WI38 (cell line): ENCODE data around the gene SLC16A8.
A peak's percentile ranks its signal among the peaks of the same experiment; 100 is the strongest.

ENCODE experiments used
- H3K4me3 ChIP-seq: 2 replicates; pipeline ENCODE4 v1.5.1; 2011; ENCODE audit warnings: low read depth, mild to moderate bottlenecking, control low read depth, low read length
- TF ChIP-seq, protein P1 (sequence below): IDR thresholded peaks from 2 replicates; pipeline ENCODE4 v1.5.1; 2012; ENCODE audit warnings: low read depth, mild to moderate bottlenecking, control low read depth, low read length

Gene SLC16A8

DNA sequence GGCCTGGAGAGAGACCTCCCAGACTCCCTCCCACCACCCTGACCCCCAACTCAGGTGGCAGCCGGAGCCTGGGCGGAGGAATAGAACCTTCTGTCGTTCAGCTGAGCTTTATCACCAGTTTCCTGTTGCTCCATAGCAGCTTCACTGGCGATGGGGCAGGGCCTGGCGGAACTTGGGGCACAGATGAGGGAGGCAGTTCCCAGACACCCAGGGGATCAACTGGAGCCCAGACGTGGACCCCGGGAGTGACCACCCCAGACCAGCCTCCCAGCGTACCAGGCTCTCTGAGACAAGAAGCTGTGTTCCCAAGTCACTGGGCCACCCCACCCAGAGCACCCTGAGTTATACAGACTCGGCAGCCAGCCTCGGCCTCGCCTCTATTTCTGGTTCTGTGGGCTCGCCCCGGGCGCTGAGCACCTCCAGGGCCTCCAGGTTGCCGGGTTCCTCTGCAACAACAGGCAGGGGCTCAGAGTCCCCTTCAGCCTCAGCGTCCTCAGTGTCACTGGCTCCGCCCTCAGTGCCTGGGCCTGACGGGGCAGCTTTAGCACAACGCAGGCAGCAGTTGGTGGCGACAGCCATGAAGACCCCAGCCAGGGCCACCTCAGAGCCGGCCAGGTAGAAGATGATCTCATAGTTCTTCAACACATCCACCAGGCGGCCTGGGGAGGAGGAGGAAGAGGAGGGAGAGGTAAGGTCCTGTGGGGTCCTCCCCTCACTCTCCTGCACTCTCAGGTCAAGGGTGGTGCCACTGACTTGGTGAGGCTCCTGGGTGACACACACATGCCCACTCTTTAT is 5.7 kb downstream of the SLC16A8 start:
- TF ChIP-seq, protein P1, sequence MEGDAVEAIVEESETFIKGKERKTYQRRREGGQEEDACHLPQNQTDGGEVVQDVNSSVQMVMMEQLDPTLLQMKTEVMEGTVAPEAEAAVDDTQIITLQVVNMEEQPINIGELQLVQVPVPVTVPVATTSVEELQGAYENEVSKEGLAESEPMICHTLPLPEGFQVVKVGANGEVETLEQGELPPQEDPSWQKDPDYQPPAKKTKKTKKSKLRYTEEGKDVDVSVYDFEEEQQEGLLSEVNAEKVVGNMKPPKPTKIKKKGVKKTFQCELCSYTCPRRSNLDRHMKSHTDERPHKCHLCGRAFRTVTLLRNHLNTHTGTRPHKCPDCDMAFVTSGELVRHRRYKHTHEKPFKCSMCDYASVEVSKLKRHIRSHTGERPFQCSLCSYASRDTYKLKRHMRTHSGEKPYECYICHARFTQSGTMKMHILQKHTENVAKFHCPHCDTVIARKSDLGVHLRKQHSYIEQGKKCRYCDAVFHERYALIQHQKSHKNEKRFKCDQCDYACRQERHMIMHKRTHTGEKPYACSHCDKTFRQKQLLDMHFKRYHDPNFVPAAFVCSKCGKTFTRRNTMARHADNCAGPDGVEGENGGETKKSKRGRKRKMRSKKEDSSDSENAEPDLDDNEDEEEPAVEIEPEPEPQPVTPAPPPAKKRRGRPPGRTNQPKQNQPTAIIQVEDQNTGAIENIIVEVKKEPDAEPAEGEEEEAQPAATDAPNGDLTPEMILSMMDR, result no peak

DNA sequence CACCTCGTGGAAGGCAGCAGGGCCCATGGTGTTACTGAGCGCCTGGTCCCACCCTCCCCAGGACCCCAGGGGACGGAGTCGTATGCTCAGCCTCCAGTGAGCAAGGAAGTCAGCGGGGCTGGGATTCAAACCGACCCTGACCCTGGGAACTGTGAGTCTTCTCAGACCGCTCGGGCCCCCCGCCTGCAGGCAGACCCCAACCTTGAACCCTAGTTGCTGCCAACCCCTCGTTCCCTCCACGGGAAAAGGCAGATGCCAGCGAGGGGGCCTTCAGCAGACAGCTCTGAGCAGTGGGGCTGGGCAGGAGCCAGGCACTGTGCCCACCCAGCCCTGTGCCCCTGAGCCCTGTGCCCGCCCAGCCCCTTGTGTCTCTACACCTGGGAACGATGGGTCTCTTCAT is 6.4 kb downstream of the SLC16A8 start:
- TF ChIP-seq, protein P1, result no peak
- no peak overlapping the region for H3K4me3 ChIP-seq

More for the DNA sequence above, 5.7 kb downstream of the SLC16A8 start:
- H3K4me3 ChIP-seq, result no peak overlapping the region

DNA sequence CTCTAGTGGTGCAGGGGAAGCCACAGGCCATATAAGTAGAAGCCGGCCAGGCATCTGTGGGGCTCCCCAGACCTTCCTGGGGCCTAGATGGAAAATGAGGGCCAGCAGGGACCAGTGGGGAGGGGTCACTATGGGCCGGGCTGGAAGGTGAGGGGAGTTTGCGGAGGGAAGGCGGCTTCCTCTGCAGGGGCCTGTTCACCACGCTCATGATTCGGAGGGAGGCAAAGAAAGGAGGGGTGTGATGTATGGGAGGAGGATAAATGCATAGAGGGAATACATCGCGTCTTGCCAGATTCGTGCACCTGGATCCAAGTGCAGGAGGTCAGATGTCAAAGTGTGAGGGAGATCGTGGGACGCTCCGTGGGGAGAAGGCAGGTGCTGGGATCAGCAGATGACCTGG is 6.9 kb downstream of the SLC16A8 start:
- no peak overlapping the region for H3K4me3 ChIP-seq
- TF ChIP-seq, protein P1, result no peak

DNA sequence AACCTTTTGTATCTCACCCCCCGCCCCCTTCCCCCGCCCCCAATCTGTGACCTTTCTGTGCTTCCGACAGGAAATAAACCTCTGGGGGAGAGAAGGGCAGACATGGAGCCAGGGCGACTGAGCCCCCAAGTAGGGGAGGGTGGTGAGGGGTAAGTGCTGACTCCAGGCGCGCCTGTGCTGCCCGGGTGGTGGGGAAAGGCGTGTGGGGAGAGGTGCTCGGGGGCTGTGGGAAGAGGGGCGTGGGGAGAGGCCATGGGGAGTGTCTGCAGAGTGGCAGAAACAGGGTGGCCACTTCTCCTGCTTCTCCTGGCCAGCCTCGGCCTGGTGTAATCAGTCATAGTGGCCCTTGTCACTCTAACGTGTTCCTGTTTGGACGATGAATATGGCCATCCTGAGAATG is 8.0 kb downstream of the SLC16A8 start:
- TF ChIP-seq, protein P1, result no peak
- no peak overlapping the region for H3K4me3 ChIP-seq

DNA sequence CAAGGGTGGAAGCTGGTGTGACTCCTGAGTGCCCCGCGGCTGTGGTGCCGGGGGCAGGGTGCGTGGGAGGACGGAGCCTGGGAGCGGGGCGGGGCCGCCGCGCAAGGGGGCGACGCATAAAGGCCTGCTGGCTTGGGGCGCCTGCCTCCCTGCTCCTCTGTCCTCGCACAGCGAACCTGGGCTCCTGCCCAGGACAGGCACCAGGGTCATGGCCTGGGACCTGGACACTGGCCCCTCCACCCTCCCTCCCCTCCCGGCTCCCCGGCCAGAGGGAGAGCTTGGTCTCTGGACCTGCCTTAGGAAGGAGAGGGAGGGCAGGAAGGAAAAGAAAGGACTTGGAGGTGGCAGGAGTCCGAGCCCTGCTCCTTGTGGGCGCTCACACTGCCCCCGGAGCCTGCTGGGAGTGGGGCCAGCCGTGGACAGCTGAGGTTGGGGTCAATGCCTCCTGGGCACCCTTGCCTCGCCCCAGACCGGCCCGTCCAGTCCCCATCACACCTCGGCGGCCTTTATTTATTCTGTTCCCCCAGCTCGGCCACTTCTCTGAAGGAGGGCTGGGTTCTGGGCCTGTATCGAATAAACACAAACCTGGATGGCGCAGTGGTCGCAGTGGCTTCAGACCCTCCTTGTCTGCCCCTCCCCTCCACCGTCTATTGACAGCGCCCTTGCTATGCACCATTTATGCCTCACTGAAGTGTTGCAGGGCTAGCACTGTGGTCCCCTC is 8.7 kb downstream of the SLC16A8 start:
- H3K4me3 ChIP-seq, result no peak overlapping the region
- TF ChIP-seq, protein P1, result no peak

DNA sequence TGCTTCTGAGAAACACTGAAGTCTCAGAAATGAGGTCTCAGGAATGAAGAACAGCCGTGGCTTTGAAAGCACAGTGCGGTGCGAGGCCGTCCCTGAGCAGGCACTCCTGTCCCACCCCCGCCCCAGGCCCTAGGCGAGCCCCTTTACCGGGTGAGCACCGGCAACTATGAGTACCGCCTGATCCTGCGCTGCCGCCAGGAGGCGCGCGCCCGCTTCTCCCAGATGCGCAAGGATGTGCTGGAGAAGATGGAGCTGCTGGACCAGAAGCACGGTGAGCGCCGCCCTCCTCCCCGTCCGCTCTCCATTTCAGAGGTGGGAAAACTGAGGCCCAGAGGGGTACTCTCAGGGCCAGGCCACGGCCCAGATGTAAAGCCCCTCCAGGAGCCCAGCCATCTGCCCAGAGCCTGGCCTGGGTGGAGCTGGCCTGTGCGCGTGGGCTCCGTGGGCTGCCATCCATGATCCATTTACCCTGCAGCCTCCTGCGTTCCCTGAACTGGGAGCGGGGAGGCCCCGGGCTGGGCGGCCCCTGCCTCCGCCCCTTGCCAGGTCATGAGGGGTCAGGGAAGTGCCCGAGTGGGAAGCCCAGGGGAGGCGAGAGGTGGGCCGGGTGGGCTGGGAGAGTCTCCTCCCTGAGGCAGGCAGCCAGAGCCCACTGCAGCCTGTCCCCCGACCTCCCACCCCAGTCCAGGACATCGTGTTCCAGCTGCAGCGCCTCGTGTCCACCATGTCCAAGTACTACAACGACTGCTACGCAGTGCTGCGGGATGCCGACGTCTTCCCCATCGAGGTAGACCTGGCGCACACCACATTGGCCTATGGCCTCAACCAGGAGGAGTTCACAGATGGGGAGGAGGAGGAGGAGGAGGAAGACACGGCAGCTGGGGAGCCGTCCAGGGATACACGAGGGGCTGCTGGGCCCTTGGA is 9.5 kb downstream of the SLC16A8 start:
- no peak overlapping the region for H3K4me3 ChIP-seq
- TF ChIP-seq, protein P1, result peak; percentile 81
